CD4-positive, alpha-beta T cell treated with Interleukin-12 subunit alpha and Interleukin-12 subunit beta, for 1 hour (primary cell): ENCODE data around the gene FOXD4L5.
"Not testable (repeated sequence)": the region's sequence is repeated elsewhere in the genome, so short reads cannot be mapped to it uniquely, and the experiment has no call there.

Experiments used
- DNase-seq: peaks from one replicate; pipeline ENCODE4 v3.0.0-alpha.2; 2020

Gene FOXD4L5

GRCh38 chr9:65285109-65285508, at the start of gene FOXD4L5:
FOXD4L5 (minus strand) TSS chr9:65285209; CDS start chr9:65284377, 832 bp downstream.
- not testable (repeated sequence) for DNase-seq

- not testable (repeated sequence) for DNase-seq
These were observed 1.1 kb downstream of the FOXD4L5 start for GRCh38 chr9:65283943-65284342.

GRCh38 chr9:65282976-65283375, 2.0 kb downstream of the FOXD4L5 start:
- DNase-seq: not testable (repeated sequence)
